ENCODE results near the gene GPR3. TPM values are rescaled to one million over a fixed set of nuclear protein-coding genes. Genes with fewer than 3 reads are reported as not detected.
"Not testable (repeated sequence)": the region's sequence is repeated elsewhere in the genome, so short reads cannot be mapped to it uniquely, and the experiment has no call there.

The GPR3 gene
- total RNA-seq, 1 donor from 2014 or later: not detected

- DNase-seq: no peak
These were observed 7.9 kb downstream of the GPR3 start for GRCh38 chr1:27400082-27400962.

GRCh38 chr1:27400963-27401341 lies 8.5 kb downstream of the GPR3 start:
- DNase-seq: no peak

- DNase-seq: no peak
These were observed 9.9 kb downstream of the GPR3 start for GRCh38 chr1:27402349-27402754.

- no peak for DNase-seq
These were observed 10.8 kb downstream of the GPR3 start for GRCh38 chr1:27403065-27403726.

GRCh38 chr1:27403931-27404330 lies 11.5 kb downstream of the GPR3 start:
- DNase-seq: no peak

- DNase-seq: no peak
These were observed 12.7 kb downstream of the GPR3 start for GRCh38 chr1:27405074-27405473.

GRCh38 chr1:27405598-27406361 lies 13.4 kb downstream of the GPR3 start:
- DNase-seq: not testable (repeated sequence)

- no peak for DNase-seq
These were observed 13.9 kb downstream of the GPR3 start for GRCh38 chr1:27406362-27406680.

GRCh38 chr1:27406791-27407190 lies 14.4 kb downstream of the GPR3 start:
- DNase-seq: not testable (repeated sequence)

GRCh38 chr1:27408151-27408550 lies 15.7 kb downstream of the GPR3 start:
- no peak for DNase-seq

GRCh38 chr1:27409669-27410068 lies 17.2 kb downstream of the GPR3 start:
- DNase-seq: no peak

- DNase-seq: no peak
These were observed 18.3 kb downstream of the GPR3 start for GRCh38 chr1:27410709-27411108.

GRCh38 chr1:27412502-27412901 lies 20.1 kb downstream of the GPR3 start:
- no peak for DNase-seq

GRCh38 chr1:27413004-27413403 lies 20.6 kb downstream of the GPR3 start:
- no peak for DNase-seq

GRCh38 chr1:27414091-27414490 lies 21.7 kb downstream of the GPR3 start:
- DNase-seq: no peak

- DNase-seq: no peak
These were observed 24.1 kb downstream of the GPR3 start for GRCh38 chr1:27416387-27417111.

- DNase-seq: no peak
These were observed 25.3 kb downstream of the GPR3 start for GRCh38 chr1:27417713-27418112.

- DNase-seq: peak; percentile 62
These were observed 26.1 kb downstream of the GPR3 start for GRCh38 chr1:27418326-27419185.

GRCh38 chr1:27423709-27424108 lies 31.3 kb downstream of the GPR3 start:
- no peak for DNase-seq

GRCh38 chr1:27427329-27427728 lies 34.9 kb downstream of the GPR3 start:
- no peak for DNase-seq

GRCh38 chr1:27427816-27428315 lies 35.4 kb downstream of the GPR3 start:
- no peak for DNase-seq

Measured in occipital lobe (tissue), 2 donors.